ENCODE data around the gene DNAJA2.
"Not testable (repeated sequence)": the region's sequence is repeated elsewhere in the genome, so short reads cannot be mapped to it uniquely, and the experiment has no call there.

The DNAJA2 gene

DNA sequence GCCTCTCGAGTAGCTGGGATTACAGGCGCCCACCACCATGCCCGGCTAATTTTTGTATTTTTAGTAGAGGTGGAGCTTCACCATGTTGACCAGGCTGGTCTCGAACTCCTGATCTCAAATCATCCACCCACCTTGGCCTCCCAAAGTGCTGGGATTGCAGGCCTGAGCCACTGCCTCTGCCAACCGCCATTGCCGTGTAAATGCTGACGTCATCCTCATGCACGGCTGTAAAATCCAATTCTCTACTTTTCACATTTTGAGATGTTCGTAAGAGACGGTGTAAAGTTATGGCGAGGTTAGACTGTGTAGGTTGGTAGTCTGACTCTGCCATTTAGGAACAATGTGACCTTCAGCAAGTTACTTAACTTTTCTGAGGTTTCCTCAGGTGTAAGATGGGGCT is 1.7 kb upstream of the DNAJA2 start:
- DNase-seq (ENCODE audit: low spot score) = no peak

- DNase-seq (ENCODE audit: low spot score) = peak; percentile 24
These were observed 878 bp upstream of the DNAJA2 start for GRCh38 chr16:46974352-46974751.

- DNase-seq (ENCODE audit: low spot score) = no peak
These were observed 486 bp upstream of the DNAJA2 start for GRCh38 chr16:46973996-46974324.

DNA sequence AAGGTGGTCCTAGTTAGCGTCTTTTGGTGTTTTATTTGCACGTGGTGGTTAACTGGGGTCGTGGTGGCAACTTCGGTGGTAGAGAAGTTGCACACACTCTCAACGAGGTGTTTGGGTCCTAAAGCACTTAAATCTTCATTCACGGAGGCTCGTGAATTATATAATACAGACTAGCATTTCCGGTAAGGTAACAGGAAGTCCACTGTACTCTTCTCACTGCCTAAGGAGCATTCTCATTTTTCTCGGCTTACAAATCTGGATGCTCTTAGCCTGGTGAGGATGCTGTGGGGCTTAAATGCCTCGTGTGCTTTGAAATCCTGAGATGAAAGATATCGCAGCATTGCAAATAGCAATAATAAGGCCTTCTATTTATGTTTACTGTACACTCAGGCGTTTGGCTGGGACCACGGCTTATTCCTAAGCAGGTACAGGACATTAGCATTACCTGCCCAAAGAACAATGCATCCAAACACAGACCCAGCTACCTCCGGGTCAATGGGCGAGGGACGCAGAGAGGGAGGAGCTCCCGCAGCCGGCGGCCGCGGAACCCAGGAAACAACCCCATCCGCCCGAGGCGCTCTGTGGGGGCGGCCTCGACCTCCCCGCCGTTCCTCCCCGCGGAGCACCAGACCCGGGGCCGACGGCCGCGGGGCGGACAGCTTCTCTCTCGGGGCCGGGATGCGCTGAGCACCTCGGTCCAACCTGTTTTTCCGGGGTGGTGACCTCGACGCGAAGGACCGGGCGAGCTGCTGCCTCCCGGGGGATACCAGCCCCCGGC is 856 bp downstream of the DNAJA2 start:
- peak; percentile 53 for DNase-seq (ENCODE audit: low spot score)

DNA sequence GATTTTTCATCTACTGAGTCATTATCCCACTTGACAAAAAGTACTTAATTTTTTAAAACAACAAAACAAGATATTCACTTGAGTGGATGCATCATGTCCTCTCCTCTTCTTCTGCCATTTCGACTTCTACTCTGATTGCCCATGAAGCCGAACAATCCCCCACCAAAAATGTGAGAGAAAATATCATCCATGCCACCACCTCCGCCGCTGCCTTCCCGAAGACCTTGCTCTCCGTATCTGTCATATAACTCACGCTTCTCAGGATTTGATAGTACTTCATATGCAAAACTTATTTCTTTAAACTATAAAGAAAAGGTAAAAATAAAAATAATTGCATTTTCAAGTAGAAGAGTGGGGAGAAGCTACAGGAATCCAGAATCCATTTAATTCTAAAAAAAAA is 2.2 kb downstream of the DNAJA2 start:
- no peak for DNase-seq (ENCODE audit: low spot score)

- peak; percentile 11 for DNase-seq (ENCODE audit: low spot score)
These were observed 3.4 kb downstream of the DNAJA2 start for GRCh38 chr16:46970089-46970488.

DNA sequence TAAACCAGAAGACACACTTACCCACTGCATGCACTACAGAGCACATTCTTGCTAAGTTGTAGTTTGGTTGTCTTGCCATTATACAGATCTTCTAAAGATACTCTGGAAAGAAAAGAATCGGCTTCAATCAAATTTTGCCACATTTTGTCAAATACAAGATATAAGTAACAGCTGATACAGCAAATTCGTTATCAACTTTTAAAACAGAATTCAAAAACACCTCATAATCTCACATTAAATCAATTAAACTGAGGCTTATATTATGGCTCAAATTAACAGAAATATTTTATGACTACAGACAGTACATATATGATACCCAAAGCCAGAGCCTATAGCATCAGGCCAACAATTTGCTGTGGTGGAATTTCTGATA is 5.4 kb downstream of the DNAJA2 start:
- DNase-seq (ENCODE audit: low spot score) = no peak

- DNase-seq (ENCODE audit: low spot score) = no peak
These were observed 10.8 kb downstream of the DNAJA2 start for GRCh38 chr16:46962629-46963028.

- peak; percentile 28 for DNase-seq (ENCODE audit: low spot score)
These were observed 11.8 kb downstream of the DNAJA2 start for GRCh38 chr16:46961373-46962353.

DNA sequence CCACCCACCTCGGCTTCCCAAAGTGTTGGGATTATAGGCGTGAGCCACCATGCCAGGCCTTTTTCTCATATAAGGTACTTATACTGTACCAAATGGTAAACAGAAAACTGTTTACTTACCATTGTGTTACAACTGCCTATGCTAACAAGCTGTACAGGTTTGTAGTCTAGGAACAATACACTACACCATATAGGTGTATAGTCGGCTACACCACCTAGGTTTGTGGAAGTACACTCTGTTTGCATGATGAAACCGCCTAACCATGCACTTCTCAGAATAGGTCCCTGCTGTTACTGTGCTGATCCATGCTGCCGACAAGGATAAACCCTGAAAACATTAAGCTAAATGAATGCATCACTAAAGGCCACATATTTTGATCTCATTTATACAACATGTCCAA is 18.9 kb downstream of the DNAJA2 start:
- DNase-seq (ENCODE audit: low spot score) = no peak

GRCh38 chr16:46950009-46950408 is 23.5 kb downstream of the DNAJA2 start:
- no peak for DNase-seq (ENCODE audit: low spot score)

DNA sequence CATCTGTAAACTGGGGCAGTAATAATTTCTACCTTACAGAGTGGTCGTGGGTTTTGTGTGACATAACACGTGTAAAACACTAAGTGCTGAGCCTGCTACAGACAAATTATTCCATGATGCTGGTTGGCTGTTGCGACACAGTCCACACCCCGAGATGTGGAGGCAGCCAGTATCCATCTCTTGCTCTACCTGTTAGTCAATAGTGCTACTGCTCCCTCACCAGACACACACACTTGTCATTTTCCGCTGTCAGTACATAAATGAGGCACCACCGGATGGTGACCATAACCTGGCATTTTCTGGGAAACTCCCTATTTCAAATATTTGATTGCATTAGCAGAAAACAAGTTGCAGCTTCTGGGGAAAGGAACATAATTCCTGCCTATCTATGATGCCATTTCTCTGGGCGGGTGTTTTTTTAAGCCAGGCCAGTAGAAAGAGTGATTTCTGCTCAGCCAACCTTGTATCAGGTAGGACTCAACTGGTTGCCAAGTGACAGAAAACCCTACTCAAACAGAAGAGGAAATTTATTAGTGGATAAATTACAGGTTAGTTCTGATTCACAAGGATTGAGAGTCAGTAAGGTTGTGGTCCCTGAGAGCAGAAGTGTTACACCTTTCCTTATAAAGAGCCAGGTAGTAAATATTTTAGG is 24.1 kb downstream of the DNAJA2 start:
- peak; percentile 30 for DNase-seq (ENCODE audit: low spot score)

DNA sequence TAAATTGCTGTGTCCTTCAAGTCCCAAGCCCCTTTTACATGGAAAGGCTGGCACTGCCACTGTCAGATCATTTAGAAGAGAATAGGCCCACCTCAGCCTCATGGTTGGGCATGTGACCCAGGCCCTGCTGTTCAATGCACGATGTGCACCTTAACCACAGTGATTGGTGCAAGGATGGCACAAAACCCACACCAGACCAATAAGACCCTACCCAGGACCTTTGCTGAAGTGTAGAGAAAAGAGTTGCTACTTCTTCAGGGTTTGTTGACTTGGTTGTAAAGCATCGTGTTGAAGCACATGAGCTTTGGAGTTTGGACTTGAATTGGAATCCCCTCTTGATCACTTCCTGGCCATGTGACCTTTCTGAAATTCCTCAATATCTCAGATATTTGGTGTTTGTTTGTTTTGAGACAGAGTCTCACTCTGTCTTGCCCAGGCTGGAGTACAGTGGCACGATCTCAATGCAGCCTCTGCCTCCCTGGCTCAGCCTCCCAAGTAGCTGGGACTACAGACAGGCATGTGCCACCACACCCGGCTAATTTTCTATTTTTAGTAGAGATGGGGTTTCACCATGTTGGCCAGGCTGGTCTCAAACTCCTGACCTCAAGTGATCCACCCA is 24.8 kb downstream of the DNAJA2 start:
- no peak for DNase-seq (ENCODE audit: low spot score)

DNA sequence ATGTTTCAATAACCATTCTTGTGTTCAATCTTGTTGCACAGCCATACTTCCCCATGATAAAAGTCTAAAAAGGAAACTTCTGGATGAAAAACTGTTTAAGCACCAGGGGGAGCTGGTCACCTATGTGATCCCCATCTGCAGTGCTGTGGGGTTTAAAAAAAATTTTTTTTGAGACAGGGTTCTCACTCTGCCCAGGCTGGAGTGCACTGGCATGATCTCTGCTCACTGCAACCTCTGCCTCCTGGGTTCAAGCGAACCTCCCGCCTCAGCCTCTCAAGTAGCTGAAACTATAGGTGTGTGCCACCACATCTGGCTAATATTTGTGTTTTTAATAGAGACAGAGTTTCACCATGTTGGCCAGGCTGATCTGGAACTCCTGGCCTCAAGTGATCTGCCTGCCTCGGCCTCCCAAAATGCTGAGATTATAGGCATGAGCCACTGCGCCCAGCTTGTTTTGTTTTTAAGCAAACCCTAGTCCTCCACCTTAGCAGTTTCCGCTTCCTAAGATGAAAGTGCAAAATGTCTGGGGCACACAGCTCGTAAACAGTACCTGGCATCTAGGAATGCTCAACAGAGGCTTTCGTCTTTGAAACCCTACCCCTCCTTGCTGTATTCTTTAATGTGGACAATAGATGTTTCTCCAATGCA is 25.4 kb downstream of the DNAJA2 start:
- DNase-seq (ENCODE audit: low spot score) = peak; percentile 50

DNA sequence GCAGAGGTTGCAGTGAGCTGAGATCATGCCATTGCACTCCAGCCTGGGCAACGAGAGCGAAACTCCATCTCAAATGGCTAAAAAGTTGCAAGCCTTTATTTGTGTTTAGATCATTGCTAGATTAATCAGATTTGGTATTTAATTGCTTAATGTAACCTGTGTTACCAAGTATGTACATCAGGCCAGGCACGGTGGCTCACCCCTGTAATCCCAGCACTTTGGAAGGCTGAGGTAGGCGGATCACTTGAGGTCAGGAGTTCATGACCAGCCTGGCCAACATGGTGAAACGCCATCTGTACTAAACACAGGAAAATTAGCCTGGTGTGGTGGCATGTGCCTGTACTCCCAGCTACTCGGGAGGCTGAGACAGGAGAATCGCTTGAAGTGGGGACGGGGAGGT is 28.8 kb downstream of the DNAJA2 start:
- not testable (repeated sequence) for DNase-seq (ENCODE audit: low spot score)

- DNase-seq (ENCODE audit: low spot score) = no peak
These were observed 35.9 kb downstream of the DNAJA2 start for GRCh38 chr16:46937536-46937935.

DNA sequence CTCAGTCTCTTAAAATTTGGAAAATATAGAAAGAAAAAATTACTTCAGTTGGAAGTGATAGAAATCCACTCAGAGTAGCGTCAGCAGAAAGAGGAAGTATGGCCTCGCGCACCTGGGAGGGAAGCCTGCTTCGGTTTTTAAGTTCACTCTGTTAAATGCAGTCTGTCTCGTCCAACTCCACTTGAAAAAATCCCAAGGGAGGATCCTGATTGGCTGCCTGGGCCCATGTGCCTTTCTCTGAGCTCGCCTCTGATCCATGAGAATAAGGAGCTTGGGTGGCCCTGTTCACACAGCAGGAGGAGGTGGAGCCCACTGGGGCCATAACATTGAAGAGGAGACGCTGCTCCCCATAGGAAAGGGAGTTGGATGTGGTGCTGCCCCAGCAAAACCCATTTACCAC is 40.7 kb downstream of the DNAJA2 start:
- no peak for DNase-seq (ENCODE audit: low spot score)

DNA sequence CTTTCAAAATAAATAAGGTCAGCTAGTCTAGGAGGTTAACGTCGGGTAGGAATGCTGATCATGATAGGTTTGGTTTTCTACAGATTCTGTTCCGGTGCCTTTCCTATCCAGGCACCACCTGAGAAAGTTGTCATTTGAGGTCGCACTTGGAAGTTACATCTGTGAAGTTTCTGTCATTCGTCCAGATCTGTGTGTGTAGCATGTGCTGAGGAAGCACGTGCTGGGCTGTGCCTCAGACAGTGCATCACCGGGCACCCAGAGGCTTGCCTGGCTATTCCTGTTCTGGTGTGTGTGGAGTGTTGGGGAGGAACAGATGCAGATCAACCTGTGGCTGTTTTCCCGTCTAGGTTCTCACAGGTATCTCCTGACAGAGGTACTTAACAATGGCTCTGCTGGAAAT is 42.6 kb downstream of the DNAJA2 start:
- no peak for DNase-seq (ENCODE audit: low spot score)

DNA sequence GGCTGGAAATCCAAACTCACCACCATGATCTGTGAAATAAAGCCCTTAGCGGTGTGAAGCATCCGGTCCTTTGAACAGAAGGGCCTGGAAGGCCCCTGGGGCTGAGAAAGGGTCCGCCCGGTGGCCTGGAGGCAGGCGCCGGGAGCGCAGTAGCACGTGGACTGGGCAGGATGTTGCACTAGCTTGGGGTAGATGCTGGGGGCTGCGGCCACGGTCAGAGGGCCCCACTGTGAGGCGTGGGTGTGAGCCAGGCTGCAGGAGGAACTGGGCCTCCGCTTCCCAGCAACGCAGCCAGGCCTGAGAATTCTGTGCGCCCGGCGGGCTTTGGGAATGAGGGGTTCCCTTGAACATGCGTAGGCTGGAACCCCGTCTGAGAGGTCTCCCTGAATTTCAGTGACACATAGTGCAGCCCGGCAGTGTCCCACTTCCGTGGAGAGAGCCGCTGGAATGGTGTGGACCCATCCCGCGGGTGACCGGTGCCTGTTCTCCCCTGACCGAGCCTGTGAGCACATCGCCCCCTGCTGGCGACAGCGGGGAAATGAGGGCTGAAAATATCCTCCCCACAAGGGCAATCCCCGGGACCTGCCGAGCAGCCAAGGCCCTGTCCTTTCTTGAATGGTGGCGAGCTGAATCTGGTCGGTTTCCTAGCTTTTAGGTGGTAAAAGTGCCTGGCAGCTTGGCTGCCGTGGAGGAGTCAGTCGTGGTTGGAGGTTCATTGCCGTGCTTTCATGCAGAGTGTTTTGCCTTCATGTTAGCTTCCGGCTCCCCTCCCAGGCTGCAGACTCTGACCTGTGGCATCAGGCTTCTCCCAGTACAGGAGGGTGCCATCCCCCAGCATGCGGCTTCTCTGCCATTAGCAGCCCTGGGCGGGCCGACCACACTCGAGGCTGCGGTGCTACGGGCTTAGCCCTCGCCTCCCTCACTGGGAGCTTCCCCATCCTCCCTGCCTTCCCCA is 43.8 kb downstream of the DNAJA2 start:
- peak; percentile 69 for DNase-seq (ENCODE audit: low spot score)

GRCh38 chr16:46928811-46929210 is 44.7 kb downstream of the DNAJA2 start:
- no peak for DNase-seq (ENCODE audit: low spot score)

DNA sequence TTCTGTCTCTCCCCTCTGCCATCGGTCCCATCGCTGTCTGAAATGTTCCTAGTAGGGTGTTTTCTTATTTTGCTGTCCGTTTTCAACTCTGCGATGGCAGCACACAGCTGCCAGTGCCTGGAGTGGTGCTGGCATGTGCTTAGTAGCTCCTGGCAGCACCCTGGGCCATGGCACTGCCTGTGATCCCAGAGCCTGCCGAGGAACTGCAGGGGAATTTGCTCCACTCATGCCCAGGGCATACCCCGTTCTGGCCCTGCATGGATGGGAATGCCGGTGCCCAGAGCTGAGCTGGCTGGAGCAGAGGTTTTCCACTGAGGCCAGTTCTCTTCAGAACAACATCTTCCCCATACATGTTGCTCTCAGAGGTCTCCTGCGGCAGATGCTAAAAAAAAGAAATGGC is 46.2 kb downstream of the DNAJA2 start:
- DNase-seq (ENCODE audit: low spot score) = no peak

Data from kidney tubule cell (primary cell).